Tibial nerve (tissue), 3 donors: ENCODE results near the gene PLA2G2D.

Experiments
- CTCF ChIP-seq, 5 experiments: fragments of 200-600 bp in 3 of 5; fragments of 450-650 bp in 2 of 5; sonication (generic) in 3 of 5; IDR thresholded peaks; one replicate each; pipeline ENCODE4 v1.5.1; 2016 to 2019; ENCODE audit warnings: antibody characterized with exemption in 5 of 5, mild to moderate bottlenecking in 3 of 5, moderate library complexity in 2 of 5
- POLR2A ChIP-seq, 2 donors: fragments of 450-650 bp; IDR thresholded peaks; one replicate each; pipeline ENCODE4 v1.6.1; 2017; ENCODE audit warnings: antibody characterized with exemption in 2 of 2, mild to moderate bottlenecking in 2 of 2, moderate library complexity in 2 of 2

GRCh38 chr1:20086800-20087199, 32.5 kb downstream of the PLA2G2D start:
- no peak for TF ChIP-seq CTCF (IDR thresholded peaks at IDR 0.05)
- no peak for TF ChIP-seq POLR2A (IDR thresholded peaks at IDR 0.05)
